HG02763 (cell line): ENCODE results near the gene PEPD.

Source experiments
- ATAC-seq: cut with Tn5 transposase; IDR thresholded peaks from one replicate; pipeline ENCODE4 v1.9.1; 2021; ENCODE audit warnings: mild to moderate bottlenecking, moderate library complexity; ENCODE audit not compliant: unreplicated experiment

PEPD gene

GRCh38 chr19:33547676-33548075, 26.1 kb upstream of the PEPD start:
- no peak for ATAC-seq

- ATAC-seq, result no peak
Measured at GRCh38 chr19:33546656-33547055, 25.1 kb upstream of the PEPD start.

GRCh38 chr19:33545217-33545981, 23.8 kb upstream of the PEPD start:
- no peak for ATAC-seq

GRCh38 chr19:33535226-33535625, 13.6 kb upstream of the PEPD start:
- ATAC-seq, result no peak

- ATAC-seq, result no peak
Measured at GRCh38 chr19:33532859-33533460, 11.4 kb upstream of the PEPD start.

- ATAC-seq, result no peak
Measured at GRCh38 chr19:33530842-33531241, 9.3 kb upstream of the PEPD start.

- ATAC-seq, result no peak
Measured at GRCh38 chr19:33530296-33530695, 8.7 kb upstream of the PEPD start.

DNA sequence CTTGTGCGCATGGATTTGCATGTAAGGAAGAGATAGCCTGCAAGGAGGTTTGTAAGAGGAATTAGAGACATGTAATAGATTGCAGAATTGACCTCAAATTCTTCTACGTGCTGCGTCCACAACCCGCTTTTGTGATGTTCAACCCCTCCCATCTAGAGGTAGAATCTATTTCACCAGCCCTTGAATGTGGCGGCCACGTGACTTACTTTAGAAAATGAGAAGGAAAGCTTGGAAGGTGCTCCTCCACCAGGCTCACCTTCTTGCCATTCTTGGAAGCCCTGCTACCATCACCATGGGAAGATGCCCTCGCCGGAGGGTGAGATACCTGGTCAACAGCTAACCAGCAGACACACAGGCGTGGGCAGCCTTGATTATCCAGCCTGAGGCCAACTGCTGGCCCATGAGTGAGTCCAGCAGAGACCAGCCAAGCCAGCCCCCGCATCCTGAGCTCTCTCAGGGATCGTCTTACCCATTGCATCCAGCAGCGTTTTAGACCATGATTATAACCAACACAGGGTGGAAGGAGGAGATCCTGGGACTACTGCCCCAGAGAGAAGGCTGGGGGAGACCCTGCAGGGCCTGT, 7.6 kb upstream of the PEPD start:
- ATAC-seq, result no peak

- ATAC-seq, result no peak
Measured at GRCh38 chr19:33528404-33528803, 6.8 kb upstream of the PEPD start.

- ATAC-seq, result no peak
Measured at GRCh38 chr19:33527125-33527524, 5.5 kb upstream of the PEPD start.

- ATAC-seq, result no peak
Measured at GRCh38 chr19:33524024-33524664, 2.6 kb upstream of the PEPD start.

DNA sequence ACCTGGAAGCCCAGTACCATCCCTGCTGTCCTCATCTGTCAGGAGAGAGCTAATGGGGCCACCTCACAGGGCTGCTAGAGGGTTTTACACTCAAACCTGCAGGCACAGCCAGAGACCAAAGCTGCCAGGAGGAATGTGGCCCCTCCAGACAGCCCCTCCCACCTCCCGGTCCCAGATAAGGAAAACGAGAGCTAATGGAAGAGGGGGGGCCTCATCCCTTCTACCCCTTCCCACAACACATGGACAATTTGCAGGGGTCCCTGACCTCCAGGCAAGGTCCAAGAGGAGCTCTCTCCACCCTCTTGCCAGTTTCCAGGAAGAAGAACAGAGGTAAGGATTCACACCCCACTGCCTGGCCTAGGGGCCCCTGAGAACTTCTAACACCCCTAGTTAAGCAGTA, 1.6 kb upstream of the PEPD start:
- no peak for ATAC-seq

GRCh38 chr19:33522371-33522662, 726 bp upstream of the PEPD start:
- no peak for ATAC-seq

GRCh38 chr19:33520844-33521479, 629 bp downstream of the PEPD start:
- no peak for ATAC-seq

DNA sequence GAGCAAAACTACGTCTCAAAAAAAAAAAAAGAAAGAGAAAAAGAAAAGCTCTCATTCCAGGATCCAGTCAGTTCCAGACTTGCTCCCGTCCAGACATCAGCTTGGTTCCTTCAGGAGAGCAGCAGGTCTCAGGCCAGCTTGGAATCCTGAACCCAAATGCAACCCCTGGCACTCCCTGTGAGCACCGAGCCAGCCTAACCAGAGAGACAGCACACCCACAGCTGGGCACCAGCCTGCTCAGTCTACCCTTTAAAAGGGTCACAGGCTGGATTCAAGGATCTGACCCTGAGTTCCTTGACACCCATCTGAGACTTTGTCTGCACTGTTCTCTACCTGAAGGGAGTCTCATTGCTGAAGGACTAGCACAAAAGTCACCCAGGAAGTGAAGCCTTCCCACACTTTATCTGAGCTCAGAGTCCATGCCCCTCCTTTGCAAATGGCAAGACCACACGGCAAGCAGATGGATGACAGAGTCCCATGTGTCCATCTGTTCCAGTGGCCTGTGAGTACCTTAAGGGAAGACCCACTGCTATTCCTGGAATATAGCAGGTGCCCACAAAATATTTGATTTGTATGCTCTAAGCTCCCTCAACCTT, 1.4 kb downstream of the PEPD start:
- ATAC-seq, result no peak

- no peak for ATAC-seq
Measured at GRCh38 chr19:33519416-33519815, 2.2 kb downstream of the PEPD start.

- no peak for ATAC-seq
Measured at GRCh38 chr19:33518541-33518940, 3.0 kb downstream of the PEPD start.

DNA sequence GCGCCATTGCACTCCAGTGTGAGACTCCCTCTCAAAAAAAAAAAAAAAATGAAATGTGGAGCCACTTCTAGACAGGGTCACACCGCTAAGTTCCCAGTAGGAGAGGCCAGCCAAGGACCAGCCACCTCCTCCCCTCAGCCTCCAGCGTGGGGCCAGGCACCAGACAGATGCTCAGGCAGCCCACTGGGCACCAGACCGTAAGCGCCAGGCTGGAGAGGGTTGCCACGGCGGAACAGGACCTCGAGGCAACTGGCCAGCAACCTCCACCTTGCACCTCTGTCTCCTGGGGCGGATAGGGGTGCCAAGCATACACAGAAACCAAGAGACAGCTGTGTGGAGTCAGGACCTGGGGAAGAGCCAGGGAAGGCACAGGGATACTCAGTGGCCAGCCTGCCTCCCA, 3.7 kb downstream of the PEPD start:
- no peak for ATAC-seq

DNA sequence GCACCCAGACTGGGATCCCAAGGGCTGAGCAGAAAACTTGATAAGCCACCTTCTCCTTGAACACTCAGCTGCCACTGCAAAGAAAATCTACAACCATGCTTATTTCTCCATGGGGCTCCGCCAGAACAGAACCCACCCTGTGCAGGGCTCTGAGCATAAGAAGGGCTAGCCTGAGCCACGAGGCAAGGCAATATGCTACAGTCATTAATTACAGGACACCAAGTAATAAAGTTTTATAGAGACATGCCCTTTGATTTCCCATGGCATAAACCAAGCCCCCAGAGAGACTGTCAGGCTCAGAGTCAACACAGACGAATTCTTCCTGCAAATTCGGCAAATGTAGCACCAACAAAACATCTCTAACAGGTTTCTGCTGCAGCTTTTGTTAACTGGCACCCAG, 5.7 kb downstream of the PEPD start:
- ATAC-seq, result no peak

- no peak for ATAC-seq
Measured at GRCh38 chr19:33514885-33515551, 6.6 kb downstream of the PEPD start.

DNA sequence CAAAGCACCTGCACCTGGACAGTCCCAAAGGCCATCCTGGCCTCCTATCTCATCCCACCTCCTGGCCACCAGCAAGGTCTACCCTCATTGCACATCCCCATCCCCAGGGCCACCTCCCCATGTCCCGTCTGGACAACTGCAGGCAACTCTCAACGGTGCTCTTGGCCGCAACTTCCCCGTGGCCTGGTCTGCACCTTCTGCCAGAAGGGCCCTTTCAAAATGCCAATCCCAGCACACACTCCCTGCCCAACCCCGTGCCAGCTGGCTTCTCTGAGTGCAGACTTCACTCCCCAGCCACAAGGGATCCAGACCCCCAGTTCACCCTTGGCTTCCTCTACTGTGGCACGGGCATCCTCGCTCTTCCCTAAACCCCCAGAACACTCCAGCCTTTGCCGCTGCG, 8.2 kb downstream of the PEPD start:
- ATAC-seq, result no peak
